Loucy (cell line): ENCODE results near the gene IKZF5.
A peak's percentile ranks its signal among the peaks of the same experiment; 100 is the strongest.

Experiments
- CTCF ChIP-seq: fragments of 200-600 bp; sonication (generic); conservative IDR thresholded peaks from 2 replicates; pipeline ENCODE4 v1.5.1; 2014; ENCODE audit warnings: mild to moderate bottlenecking, antibody characterized with exemption, low read length
- EZH2phosphoT487 ChIP-seq: fragments of 200-600 bp; IDR thresholded peaks from 2 replicates; pipeline ENCODE4 v1.6.1; 2018; ENCODE audit warnings: antibody characterized with exemption, mild to moderate bottlenecking, moderate library complexity, borderline replicate concordance

- TF ChIP-seq CTCF, result peak; percentile 81
- no peak for TF ChIP-seq EZH2phosphoT487
Measured at GRCh38 chr10:123021517-123021916, 12.9 kb upstream of the IKZF5 start.
